Jurkat, Clone E6-1 (cell line): ENCODE results near the gene ANKRD42. TPM values are rescaled to one million over a fixed set of nuclear protein-coding genes. Genes with fewer than 3 reads are reported as not detected.

Experiments used
- DNase-seq: peaks from one replicate; pipeline ENCODE4 v3.0.0-alpha.2; 2011; ENCODE audit warnings: low read depth, low spot score
- H3K4me3 ChIP-seq: 2 replicates; pipeline ENCODE4 v1.5.1; 2011; ENCODE audit warnings: mild to moderate bottlenecking, low read length, control low read depth, moderate library complexity
- polyA plus RNA-seq: library from polyadenylated mRNA; unstranded; fragments of >200 nt; gene quantifications from one replicate; pipeline ENCODE4 v1.2.1, GENCODE V29; 2012; ENCODE audit warnings: missing spikeins; ENCODE audit not compliant: insufficient read length, insufficient read depth

The ANKRD42 gene
- 4.5 TPM for polyA plus RNA-seq

DNA sequence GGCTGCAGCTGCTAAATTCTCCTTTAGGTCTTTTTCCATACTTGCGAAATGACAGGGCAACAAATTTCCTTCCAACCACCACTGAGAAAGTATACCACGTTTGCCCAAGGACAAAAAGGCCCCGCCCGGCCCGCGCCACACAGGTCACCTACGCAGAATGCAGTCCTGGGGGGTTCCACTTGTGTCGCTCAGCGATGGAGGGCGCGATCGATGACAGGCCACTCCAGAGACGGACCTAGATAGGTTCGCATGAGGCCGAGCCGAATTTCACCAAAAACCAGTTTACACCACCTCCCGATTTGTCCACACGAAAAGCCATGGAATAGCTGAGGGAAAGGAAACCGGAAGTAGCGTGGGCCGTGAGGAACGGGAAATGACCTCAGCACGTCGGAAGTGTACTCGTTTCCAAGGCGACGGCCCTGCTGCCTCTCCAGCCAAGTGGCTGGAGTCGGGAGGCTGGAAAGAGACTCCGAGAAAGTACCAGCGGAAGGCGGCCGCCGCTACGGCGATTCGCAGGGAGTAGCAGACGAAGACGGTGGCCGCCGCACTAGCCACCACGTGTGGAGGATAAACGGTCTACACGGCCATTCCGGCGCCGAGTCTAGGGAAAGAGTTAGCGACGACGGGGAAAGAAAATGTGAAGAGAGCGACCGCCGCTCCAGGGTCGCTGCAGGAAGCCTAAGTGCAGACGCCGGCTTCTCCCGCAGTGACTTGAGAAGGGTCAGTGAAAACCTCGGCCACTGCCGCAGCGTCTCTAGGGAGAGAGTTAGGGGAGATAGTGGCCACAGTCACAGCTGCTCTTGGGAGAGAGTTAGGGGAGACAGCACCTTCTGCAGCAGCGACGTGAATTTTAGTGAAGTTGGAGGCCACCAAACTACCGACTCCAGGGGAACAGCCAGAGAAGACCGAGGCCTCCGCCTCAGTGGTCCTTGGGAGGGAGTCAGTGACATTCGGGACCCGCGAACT is at the start of gene ANKRD42:
TSS of gene ANKRD42 (plus strand) at position 398 of the 966 bp plus-strand sequence. CDS start 959 bp downstream, outside the sequence.
- peak within 1 kb of the TSS; percentile 95 for H3K4me3 ChIP-seq
- peak; percentile 81 for DNase-seq

DNA sequence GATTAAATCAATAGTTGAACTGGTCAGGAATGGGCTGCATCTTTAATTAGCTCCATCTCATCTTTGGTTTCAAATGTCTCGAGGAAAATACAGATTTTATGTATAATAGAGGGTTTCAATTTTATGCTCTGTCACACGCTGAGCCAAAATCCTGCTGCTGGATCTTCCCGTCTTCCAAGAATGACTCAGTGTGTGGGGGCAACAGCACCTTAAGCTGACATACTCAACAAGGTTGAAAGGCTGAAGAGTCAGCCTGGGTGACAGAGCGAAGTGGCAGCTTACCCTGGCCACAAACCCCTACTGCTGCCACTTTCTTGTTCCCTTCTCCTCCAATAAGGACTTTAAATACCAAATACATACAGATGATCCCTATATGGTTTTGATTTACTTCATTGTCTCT is 45.6 kb upstream of the ANKRD42 start:
- no peak for DNase-seq
- H3K4me3 ChIP-seq: no peak overlapping the region

GRCh38 chr11:83150450-83150849 is 43.1 kb upstream of the ANKRD42 start:
- no peak overlapping the region for H3K4me3 ChIP-seq
- DNase-seq: no peak

GRCh38 chr11:83151274-83151977 is 42.1 kb upstream of the ANKRD42 start:
- DNase-seq: no peak
- H3K4me3 ChIP-seq: no peak overlapping the region

- no peak for DNase-seq
These were observed 41.2 kb upstream of the ANKRD42 start for GRCh38 chr11:83152264-83152663.

DNA sequence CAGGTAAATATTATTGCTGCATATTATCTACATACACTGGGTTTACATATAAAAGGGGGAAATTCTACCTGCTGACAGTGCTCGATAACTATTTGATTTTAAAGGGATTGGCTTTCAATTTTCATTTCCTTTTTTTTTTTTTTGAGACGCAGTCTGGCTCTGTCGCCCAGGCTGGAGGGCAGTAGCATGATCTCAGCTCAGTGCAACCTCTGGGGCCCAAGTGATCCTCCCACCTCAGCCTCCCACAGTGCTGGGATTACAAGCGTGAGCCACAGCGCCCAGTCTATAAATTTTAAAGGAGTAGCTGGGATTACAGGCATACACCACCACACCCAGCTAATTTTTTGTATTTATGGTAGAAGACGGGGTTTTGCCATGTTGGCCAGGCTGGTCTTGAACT is 39.7 kb upstream of the ANKRD42 start:
- no peak for DNase-seq
- no peak overlapping the region for H3K4me3 ChIP-seq

More at GRCh38 chr11:83152264-83152663, 41.2 kb upstream of the ANKRD42 start:
- no peak overlapping the region for H3K4me3 ChIP-seq

DNA sequence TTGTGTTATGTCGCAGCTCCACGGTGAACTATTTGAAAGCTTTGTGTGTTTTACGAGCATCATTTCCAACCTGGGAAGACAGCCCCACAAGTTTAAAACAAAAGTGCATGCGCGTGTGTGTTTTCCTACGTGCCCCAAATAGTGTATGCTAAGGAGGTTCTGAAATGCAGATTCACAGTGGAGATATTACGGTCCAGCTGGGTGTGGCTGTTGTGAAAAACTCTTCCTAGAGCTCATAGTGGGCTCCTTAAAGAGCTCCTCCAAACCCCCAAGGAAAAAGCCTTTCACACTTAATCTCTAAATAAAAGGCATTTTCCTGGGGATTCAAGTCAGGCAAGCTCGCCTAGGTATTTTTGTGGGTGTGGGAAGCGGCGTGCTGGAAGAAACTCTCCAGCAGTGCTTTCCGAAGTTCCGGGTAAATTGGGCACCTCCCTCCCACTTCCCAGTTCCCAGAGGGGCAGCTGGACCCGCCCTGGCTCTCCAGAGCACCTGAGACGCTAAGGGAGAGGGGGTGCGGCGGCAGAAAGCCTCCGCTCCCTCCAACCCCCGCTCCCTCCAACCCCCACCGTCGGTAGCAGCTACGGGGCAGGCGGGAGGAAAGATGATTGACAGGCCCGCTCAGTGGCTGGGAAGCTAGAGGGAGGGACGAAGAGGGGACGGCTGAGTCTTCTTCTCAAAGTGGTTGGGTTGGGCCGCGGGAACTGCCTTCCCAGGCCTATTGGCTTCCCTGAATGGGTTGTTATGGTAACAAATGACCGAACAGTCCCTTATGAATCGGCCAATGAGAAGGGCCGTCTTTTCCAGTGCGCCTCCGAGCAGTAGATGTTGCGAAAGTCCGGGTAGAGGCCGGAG is 37.1 kb upstream of the ANKRD42 start:
- H3K4me3 ChIP-seq: peak overlapping the region; percentile 99
- DNase-seq: peak; percentile 99

DNA sequence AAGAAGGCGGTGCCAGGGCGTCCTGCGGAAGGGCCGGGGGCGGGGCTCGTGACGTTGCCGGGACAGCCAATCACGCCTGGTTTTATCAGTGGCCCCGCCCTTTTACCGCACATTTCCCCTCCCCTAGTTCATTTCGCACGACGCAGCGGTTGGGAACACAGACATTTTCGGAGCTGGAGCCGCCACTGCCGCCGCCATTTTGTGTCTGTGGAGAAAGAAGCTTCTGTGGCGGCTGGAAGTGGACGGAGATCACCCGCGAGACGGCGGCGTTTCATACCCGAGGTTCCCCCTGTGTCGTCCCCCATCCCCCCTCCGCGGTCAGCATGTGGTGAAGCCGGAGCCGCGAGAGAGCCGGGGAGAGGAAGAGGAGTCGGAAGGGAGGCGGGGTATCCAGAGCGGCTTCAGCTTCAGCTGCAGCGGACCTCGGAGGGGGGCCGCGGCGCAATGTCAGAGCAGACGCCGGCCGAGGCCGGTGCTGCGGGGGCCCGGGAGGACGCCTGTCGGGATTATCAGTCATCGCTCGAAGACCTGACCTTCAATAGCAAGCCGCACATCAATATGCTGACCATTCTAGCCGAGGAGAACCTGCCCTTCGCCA is 36.4 kb upstream of the ANKRD42 start, which contains the start of gene PCF11:
TSS of gene PCF11 (plus strand) at position 136 of the 598 bp plus-strand sequence. CDS start at position 445, 309 bp downstream.
- DNase-seq: no peak
- peak within 1 kb of the TSS; percentile 99 for H3K4me3 ChIP-seq

- peak; percentile 46 for DNase-seq
- H3K4me3 ChIP-seq: peak overlapping the region; percentile 99
These were observed 35.7 kb upstream of the ANKRD42 start for GRCh38 chr11:83157594-83158356.

DNA sequence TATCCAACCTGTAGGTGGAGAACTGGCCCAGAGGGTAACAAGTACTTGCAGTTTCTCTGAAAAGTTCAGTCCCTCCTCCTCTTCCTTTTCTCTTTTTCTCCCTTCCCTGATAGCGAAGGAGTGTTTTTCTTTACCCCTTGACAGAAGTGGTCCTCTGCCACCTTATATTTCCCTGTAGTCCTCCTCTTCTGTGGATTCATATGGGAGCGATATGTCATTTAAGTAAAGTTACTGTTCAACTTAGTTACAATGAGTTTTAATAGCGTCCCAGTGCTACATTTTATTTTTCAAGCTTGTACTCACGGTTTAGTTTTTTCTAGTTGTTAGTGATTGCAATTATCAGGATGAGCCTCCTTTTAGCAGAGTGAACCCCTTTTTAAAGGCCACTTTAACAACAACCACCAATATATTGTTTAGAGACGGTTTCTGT is 35.1 kb upstream of the ANKRD42 start:
- peak; percentile 45 for DNase-seq

DNA sequence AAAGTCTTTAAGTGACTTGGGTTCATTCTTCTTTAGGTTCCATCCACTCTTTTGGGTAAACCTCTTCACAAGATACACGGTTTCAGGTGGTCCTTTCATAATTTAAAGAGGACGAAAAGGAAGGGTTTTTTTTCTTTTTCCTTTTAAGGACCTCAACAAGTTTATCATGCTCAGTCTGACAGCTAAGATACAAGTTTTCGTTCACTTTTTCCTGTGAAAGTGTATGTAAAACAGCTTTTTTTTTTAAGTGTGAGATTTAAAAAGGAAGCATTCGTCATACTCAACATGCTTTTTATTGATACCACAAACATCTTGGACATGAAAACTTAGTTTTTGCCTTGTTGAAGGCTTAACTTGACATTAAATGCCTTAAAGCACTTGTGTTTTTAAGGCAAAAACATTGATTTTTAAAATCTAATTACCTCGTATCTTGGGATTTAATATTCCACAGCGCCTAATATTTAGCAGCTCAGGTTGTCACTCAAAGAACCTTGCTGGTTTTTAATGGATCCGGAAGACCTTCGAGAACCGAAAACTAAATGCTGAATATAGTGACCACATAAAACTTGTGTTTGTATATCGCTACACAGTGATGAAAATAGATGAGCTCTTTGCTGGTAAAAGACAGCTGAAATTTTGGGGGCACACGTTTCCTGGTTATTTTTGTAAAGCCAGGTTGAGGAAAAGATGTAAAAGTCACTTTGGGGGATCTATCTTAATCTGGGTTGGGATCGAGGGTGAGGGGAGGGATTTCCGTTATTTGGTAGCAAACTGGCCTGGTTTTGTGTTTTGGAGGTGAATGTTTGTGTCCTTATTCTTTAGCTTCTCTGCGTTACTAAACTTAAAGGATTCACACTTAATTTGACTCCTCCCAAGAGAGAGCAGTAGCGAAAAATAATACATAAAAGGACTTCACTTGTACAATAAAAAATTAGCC is 34.3 kb upstream of the ANKRD42 start:
- no peak for DNase-seq

More for the DNA sequence above, 35.1 kb upstream of the ANKRD42 start:
- peak overlapping the region; percentile 99 for H3K4me3 ChIP-seq

DNA sequence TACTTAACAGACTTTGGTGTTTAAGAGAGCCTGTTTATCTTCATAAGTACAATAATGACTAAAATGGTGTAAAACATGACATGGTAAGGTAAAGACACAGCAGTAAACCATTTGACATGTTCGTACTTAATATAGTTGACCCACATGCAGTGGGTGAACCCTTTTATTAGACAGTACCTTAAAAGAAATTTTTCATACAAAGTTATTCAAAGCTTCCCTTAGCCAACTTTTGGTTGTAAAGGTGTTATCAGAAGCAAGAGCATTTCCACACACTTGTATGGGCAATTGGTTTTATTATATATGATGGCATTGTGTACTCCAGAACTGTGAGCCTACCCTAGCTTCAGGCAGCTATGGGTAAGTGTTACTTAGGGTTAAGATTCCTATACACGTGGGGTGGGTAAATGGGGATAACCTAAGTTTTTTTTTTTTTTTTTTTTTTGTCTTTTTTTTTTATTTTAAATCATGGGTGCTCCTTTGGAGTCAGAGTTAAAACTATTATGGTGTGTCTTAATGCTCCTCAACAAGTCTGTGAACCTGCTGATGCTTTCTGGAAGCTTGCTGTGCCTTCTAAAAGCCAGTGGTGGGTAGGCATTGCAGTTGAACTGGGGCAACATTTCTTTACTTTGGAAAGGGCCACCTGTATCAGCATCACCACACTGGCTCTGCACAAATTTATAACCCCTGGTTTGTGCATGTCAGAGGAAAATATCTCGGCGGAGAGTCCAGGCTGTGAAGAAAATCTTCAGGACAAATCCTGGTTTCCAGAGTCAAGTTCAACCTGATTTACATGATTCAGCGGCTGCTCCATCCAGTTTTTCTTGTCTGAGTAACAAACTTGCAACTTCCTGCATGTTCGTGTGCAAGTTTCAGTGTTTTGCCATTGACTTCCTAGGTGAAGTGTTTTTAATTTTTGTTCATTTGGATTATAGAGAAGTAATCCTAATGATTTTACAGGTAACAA is 33.3 kb upstream of the ANKRD42 start:
- H3K4me3 ChIP-seq: no peak overlapping the region
- no peak for DNase-seq

More for the DNA sequence above, 34.3 kb upstream of the ANKRD42 start:
- peak overlapping the region; percentile 99 for H3K4me3 ChIP-seq

DNA sequence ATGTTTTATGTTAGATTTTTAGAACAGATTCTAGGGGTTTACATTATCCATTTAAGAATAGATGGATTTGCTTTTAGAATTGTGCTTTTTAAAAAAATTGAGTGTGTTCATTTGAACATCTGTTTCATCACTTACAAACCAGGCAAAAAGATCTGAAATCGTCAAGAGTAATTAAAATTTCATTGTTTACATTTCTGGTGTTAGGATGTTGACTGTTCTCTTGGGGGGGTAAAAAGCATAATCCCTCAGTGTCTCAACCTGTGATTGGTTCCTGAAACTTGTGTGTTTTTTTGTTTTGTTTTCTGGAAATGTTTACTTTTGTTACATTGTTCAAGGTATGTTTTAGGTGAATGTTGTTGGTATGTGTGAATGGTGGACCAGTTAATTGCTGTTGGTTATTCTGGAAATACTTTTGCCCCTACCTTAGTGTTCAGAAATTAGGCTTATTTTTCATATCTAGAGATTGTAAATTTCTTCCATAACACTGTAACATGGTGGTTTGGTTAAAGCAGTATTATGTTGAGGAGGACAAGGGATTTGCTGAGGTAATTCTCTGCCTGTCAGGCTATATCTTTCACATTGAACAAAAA is 31.8 kb upstream of the ANKRD42 start:
- H3K4me3 ChIP-seq: no peak overlapping the region
- DNase-seq: no peak

DNA sequence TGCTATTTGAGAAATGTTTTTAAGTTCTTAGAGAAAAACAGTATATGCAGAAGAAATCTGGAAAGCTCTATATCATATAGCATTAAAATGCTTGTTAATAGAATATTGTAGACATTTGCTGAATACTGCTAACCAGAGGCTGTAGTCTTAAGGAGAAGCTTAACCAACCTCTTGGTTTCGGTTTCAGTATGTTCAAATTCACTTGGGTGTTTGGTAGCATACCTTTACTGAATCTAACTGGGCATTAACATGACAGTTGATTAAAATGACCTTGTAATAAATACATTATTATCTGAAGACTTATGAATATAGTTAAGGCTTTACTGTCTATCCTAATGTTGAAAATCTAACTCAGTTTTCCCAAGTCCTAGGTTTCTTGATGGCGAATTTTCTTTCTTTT is 31.1 kb upstream of the ANKRD42 start:
- DNase-seq: no peak
- H3K4me3 ChIP-seq: no peak overlapping the region

- no peak for DNase-seq
- H3K4me3 ChIP-seq: no peak overlapping the region
These were observed 27.2 kb upstream of the ANKRD42 start for GRCh38 chr11:83166193-83166866.
